ENCODE data around the gene JOSD2.

- no peak for TF ChIP-seq CTCF (IDR thresholded peaks at IDR 0.05)
- no peak for TF ChIP-seq ZFX (IDR thresholded peaks at IDR 0.05; ENCODE audit: borderline replicate concordance)
These were observed 51.4 kb downstream of the JOSD2 start for GRCh38 chr19:50459638-50460037.

All from 22Rv1 (cell line).